HG03175 (cell line): ENCODE results near the gene ARHGEF6.

Source experiments
- ATAC-seq: cut with Tn5 transposase; IDR thresholded peaks from one replicate; pipeline ENCODE4 v1.9.1; 2021; ENCODE audit warnings: mild to moderate bottlenecking, moderate library complexity; ENCODE audit not compliant: unreplicated experiment

ARHGEF6 gene

DNA sequence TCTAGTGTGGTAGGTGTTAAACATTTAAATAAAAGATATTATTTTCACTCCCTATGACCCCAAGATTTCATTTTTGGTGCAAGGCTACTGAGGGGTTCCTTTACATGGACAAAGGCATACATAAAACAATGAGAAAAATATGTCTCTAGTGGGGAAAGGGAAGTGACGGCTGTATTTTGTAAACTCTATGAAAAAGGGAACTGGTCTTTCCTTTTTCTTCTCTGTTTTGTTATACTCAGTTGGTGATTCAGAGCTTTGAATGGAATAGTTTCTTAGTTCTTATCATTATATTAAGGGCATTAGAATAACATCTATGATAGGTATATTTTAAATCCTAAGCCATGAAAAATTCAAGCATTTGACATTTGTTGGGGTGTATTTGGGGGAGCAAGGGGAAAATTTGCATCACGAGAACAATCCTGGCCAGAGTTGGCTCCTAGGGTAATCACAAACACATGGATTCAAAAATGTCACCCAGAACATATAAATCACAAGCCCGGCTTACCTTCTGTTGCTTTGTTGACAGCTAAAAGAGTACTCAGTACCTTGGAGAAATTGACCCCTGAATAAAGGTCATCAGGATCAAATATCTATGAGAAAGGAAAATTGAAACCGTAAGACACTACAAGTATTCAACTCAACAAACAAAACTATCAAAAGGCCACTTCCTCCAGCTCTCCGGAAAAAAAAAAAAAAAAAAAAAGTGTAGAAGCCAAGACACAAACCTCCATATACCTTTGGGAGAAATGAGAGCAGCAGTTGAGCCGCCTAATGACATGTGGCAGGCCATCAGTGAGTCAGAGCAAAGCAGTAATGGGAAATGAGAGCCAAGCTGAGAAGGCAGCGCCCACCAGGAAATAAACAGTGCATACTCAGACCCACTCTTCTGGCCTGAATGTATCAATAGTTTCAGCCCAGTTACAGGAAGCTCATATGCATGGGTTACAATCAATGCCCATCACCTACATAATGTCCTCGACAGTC, 33.4 kb downstream of the ARHGEF6 start:
- peak; percentile 64 for ATAC-seq

DNA sequence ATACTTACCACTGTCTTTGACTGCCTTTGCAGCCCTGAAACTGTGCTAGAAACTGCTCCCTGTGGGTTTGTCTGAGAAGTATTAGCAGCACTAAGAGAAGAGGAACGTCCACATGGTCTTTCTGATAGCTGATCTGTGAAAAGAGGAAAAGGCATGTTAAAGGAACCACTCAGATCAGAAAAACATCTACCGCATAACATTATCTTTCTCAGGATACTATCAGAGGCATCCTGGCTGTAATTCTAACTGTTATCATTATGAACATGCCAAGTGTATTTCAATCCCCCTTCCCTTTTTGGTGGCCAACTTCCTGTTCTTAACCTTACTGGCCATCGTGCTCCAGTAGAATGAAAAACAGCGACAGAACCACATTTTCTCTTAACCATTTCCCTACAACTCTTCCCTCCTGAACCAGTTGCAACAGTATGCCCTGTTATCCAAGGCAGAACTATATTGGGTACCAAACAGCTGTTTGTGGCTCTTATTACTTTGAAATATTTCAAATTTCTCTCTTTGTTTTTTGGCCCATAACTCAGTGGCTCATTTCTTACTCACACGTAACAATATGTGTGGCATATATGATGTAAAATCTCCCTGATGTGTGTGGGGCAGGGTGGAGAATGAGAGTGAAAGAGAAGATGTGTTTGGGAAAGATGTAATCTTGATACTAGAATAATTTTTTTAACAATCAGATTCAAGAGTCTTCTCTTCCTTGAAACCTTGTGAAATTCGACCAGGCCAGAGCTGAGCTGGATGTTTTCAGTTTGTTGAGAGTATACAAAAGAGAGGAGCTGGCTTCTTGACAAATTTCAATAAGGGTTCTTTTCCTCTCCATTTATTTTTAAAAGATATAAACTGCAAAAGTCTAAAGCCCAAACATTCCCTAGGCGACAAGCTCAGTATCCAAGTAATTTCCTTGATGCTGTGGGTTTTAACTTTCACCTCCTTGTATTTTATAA, 35.2 kb downstream of the ARHGEF6 start:
- no peak for ATAC-seq

GRCh38 chrX:136742721-136743379, 37.9 kb downstream of the ARHGEF6 start:
- ATAC-seq: no peak

- no peak for ATAC-seq
Measured at GRCh38 chrX:136738049-136738729, 42.5 kb downstream of the ARHGEF6 start.

GRCh38 chrX:136736690-136737089, 44.0 kb downstream of the ARHGEF6 start:
- no peak for ATAC-seq

- no peak for ATAC-seq
Measured at GRCh38 chrX:136735601-136736000, 45.1 kb downstream of the ARHGEF6 start.

DNA sequence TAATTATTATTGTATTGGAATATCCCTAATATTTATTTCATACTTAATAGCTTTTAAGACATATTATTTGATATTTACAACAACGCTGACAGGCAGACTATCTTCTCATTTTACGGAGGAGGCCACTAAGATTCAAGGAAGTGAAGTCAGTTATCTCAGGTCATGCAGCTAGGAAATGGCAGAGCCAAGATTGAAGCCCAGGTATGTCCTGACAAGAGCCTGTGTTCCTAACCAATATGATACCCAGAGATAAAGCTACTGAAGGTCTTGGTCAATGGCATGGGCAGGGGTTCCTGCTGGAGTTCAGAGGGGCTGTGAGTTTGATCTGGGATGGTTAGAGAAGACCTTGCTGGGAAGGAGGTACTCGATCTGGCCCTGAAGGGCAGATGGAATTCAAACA, 47.1 kb downstream of the ARHGEF6 start:
- no peak for ATAC-seq

DNA sequence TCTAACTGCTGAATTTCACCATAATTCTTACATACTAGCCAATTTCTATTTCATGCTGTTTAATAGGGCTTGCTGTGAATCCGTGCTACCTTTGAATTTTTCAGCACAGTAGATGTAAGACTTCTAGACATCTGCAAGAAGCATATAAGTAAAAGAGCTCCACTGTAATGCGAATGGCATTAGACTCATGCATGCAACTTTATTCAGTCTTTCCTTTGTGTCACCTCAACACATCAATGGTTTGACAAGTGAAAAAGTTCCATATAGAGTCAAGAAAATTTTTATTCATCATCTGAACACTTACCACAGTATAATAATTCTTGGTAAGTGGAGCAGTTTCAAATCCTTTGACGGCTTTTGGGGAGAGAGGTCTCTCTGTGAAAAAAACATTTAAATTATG, 48.9 kb downstream of the ARHGEF6 start:
- no peak for ATAC-seq

DNA sequence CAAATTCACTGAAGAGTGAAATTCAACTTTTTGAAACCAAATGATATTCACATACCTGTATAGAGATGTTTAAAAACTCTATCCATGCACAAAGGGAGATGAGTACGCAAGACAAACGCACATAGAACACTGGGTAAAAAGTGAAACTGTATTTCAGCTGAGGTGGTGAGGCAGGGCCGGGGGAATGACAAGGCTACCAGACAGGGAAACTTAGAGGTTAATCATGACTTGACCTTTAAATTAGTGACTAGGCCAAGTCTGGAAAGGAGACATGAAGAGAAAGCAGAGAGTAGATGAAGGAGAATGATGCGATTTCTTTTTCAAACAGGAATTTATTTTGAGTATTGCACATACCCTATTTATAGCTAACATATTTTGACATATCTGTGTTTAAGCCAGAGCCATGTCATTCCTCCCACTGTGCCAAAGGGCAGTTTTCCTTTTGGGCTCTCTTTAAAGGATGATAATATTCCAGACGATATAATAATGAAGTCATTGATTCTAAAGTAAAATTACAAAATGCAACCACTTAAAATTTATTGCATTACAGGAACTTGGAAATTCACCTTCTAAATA, 49.4 kb downstream of the ARHGEF6 start:
- no peak for ATAC-seq

- ATAC-seq: no peak
Measured at GRCh38 chrX:136728393-136728792, 52.3 kb downstream of the ARHGEF6 start.

GRCh38 chrX:136725441-136726104, 55.2 kb downstream of the ARHGEF6 start:
- ATAC-seq: no peak

DNA sequence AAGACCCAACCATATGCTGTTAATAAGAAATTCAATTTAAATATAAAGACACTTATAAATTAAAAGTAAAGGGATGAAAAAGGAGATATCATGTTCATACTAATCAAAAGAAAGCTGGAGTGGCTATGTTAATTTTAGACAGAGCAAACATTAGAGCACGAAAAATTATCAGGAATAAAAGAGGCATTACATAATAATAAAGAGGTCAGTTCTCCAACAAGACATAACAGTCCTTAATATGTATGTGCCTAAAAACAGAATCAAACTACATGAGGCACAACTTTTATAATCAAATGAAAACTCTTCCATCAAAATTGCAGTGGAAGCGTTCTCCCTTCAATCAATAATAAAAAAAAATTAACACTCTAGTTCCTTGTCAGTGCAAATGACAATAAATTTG, 62.6 kb downstream of the ARHGEF6 start:
- ATAC-seq: no peak

DNA sequence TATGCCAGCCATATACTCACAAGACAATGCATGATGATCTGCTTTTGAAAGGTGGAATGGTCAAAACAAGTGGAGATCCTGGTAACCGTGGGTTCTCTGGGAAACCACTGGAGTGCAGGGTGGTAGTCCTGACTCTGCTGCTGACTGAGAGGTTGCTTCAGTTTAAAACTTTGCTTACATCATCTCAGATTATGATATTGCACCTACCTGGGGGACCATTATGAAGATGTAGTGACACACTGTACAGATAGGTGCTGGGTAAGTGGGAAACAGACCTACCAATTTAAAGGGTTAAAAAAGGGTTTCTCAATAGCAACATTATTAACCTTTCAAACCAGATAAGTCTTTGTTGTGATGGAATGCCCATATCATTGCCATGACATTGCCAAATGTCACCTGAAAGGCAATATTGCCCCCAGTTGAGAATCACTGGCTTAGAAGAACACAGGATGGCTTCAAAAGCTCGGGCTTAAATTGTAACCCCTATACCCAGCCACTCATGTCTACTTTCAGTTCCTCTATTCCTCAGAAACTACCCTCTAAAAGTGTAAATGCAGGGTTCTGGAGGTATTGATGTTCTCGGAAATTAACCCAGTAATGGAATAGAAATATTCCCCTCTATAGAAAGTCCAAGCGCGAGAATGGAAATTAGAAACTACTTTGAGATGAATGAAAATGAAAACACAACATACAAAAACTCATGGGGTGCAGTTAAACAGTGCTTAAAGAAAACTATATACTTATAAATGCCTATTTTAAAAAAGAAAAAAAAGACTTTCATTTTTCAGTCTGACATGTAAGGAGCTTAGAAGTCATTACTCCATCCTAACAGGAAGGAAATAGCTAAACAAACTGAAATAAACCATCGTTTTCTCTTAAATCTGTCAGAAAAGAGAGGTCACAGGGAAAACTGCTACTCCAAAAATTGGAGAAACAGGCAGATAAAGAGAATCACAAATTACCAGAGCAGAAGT, 65.8 kb downstream of the ARHGEF6 start:
- peak; percentile 94 for ATAC-seq

DNA sequence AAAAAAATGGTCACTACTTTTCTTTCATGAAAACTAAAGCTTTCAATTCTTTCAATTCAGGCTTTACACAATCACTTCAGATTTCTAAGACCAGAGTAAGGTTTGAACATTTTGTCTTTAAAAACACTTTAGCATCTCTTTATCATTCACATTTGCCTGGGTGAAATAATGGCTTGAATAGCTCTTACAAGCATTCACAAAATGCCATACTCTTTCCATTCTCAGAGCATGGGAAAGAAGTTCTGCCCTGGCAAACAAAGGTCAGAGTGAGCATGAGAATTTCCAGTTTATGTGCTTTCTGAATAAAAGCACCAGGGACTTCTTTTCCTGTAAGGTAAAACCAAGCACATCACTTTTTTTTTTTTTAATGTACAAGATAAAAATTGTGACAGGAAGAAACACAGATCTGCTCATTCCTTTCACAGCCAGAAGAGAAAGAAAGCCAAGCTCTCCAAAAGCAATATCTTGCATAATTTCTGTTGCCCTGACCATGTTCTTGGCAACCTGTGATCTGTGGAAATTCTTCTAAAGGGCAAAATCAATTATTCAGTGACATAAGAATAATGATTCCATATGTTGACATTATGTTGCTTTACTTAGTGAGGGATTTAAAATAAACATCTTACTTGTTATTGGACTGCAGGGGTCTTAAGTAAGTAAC, 68.0 kb downstream of the ARHGEF6 start:
- no peak for ATAC-seq

DNA sequence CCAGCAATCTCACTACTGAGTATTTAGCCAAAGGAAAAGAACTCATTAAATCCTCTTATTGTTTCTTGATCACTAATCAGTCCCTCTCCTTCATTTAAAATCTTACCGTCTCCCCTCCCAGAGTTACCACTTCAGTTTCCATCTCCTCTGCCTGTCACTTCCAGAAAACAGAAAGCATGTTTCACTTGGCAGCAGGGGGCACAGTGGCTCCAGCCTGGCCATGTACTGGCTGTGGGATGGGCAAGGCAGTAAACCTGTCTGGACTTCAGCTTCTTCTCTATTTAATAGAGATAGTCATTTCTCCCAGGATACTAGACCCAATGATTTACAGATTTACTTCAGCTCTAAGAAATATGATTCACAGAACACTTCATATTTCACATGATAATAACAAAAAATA, 69.6 kb downstream of the ARHGEF6 start:
- ATAC-seq: no peak

DNA sequence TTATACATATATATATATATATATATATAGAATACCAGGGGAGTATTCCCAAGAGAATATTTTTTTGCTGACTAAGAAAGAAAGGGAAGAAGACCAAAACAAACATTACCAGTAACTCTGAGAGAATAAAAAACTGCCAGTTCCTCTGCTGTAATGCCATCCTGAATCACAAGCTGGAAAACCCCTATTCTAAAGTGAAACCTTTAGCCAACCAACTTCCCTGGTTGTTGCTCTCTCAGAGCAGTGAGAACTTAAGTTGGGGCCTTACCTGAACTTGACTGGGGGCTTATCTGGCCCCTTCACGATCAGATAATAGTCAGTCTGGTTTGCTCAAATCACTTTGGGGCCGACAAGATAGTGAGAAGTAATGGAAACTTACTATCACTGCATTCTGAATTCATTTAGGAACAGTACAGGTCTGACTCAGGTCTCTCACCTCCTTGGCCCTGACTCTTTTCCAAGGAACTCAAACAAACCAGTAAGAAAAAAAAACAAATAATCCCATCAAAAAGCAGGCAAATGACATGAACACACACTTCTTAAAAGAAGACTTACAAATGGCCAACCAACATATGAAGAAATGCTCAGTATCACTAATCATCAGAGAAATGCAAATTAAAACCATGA, 70.3 kb downstream of the ARHGEF6 start:
- peak; percentile 31 for ATAC-seq

DNA sequence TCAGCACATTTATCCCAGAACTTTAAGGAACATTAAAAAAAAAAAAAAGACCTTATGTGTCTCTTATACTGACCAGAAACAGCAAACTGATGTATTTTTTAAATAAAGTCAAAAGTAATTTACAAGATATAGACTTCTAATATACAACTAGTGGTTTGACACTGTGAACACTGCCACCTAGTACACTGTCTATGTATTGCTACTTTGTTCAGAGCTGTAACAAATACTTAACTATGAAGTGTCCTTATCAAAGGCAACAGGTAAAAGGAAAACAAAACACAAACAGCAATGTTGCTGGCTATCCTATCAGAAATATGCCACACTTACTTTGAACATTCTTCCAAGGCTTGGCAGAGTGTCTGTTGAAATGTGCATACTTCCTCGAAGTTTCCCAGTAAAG, 72.4 kb downstream of the ARHGEF6 start:
- ATAC-seq: peak; percentile 58
